Measurements from ENCODE around the gene CCNYL1. TPM values are rescaled to one million over a fixed set of nuclear protein-coding genes. Genes with fewer than 3 reads are reported as not detected.

Gene CCNYL1
- total RNA-seq, 1 experiment from 2014 or later, result 21.8 TPM

DNA sequence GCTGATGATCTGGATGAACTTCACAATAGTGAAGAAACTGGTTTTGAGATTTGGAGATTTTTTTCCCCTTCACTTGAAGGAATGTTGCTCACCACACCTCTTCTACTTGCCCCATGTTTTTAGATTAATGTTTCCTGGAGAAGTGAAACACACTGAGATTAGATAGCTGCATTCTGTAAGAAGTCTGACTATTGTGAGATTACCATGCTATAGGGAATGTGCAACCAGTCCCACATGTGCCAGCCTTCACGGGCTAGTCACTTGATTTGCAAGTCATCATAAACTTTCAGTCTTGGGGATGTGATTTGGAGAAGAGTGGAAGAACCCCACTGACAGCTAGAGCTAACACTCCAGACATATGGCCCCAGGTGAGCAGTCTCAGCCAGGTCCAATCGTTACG lies 7.4 kb upstream of the CCNYL1 start:
- H3K4me2 ChIP-seq, result no peak overlapping the region
- CTCF ChIA-PET, result interaction anchor here (1.2 kb wide), 1 partner anchor 12 kb away, joined by 3 read pairs; no protein-coding TSS in a partner anchor
- intact Hi-C loops (cut with micrococcal nuclease; ENCODE audit: unreplicated experiment), result no loop called here

DNA sequence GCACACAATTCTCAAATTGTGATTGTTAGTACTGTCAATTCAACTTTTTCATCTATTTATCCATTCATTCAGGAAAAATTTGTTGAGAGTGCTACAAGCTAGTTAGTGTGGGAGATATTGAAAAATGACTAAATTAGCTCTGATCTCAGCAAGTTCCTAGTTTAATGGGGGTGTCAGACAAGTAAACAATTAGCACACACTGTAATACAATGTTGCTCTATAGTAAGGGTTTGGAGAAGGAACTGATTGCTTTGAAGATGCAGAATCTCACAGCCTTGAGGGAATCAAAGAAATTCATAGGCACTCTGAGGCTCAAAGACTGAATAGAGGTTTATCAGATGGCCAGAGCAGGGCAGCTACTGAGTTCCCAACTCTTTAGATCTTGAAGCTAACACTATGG lies 6.8 kb upstream of the CCNYL1 start:
- DNase-seq, result no peak
- Histone ChIP-seq H3K27me3 (ENCODE audit: insufficient read depth, low read depth) (no peaks in the 10 kb centered on the region), H3K79me2 (ENCODE audit: low read depth) (no peaks in the 10 kb centered on the region), H3F3A (ENCODE audit: insufficient read depth, low read depth) (peaks cover 16% of the 10 kb centered on the region; the same call in 1 of the 2 replicates), H3K27ac (no peak overlapping the region), H3K4me2 (no peak overlapping the region), H4K20me1 (ENCODE audit: insufficient read depth) (no peaks in the 10 kb centered on the region), H2AFZ (no peak overlapping the region), H3K4me3 (no peak overlapping the region), H3K4me1 (replicated peaks; ENCODE audit: insufficient read depth) (peaks cover 34% of the 10 kb centered on the region), H3K9me2 (ENCODE audit: insufficient read depth) (no peaks in the 10 kb centered on the region), H3K36me3 (ENCODE audit: low read depth) (no peaks in the 10 kb centered on the region), H3K9me3 (ENCODE audit: insufficient read depth, low read depth) (no peaks in the 10 kb centered on the region)
- BruUV-seq (replicated peaks), result no TSS peak
- CTCF ChIA-PET, result interaction anchor here (0.6 to 1.2 kb wide), 2 partner anchors 12 to 1037 kb away, joined by 3 to 7 read pairs; no protein-coding TSS in a partner anchor
- POLR2A ChIA-PET (ENCODE audit: unreplicated experiment), result no interaction called here
- TF ChIP-seq, protein P1, sequence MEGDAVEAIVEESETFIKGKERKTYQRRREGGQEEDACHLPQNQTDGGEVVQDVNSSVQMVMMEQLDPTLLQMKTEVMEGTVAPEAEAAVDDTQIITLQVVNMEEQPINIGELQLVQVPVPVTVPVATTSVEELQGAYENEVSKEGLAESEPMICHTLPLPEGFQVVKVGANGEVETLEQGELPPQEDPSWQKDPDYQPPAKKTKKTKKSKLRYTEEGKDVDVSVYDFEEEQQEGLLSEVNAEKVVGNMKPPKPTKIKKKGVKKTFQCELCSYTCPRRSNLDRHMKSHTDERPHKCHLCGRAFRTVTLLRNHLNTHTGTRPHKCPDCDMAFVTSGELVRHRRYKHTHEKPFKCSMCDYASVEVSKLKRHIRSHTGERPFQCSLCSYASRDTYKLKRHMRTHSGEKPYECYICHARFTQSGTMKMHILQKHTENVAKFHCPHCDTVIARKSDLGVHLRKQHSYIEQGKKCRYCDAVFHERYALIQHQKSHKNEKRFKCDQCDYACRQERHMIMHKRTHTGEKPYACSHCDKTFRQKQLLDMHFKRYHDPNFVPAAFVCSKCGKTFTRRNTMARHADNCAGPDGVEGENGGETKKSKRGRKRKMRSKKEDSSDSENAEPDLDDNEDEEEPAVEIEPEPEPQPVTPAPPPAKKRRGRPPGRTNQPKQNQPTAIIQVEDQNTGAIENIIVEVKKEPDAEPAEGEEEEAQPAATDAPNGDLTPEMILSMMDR (conservative IDR thresholded peaks at IDR 0.05), result no peak
- TF ChIP-seq EZH2 (IDR thresholded peaks at IDR 0.05; ENCODE audit: low read depth), result no peak
- intact Hi-C loops (cut with micrococcal nuclease; ENCODE audit: unreplicated experiment), result no loop called here

More for the DNA sequence above, 7.4 kb upstream of the CCNYL1 start:
- Histone ChIP-seq H3K9me3 (ENCODE audit: insufficient read depth, low read depth) (no peaks in the 10 kb centered on the region), H3K4me1 (replicated peaks; ENCODE audit: insufficient read depth) (peaks cover 28% of the 10 kb centered on the region), H3K27ac (0 out of 2 replicates have a peak overlapping the region, but pooled peaks have one; percentile 16), H3K9me2 (ENCODE audit: insufficient read depth) (no peaks in the 10 kb centered on the region), H3K4me3 (no peak overlapping the region), H3F3A (ENCODE audit: insufficient read depth, low read depth) (peaks cover 10% of the 10 kb centered on the region; the same call in 1 of the 2 replicates), H2AFZ (no peak overlapping the region), H3K79me2 (ENCODE audit: low read depth) (no peaks in the 10 kb centered on the region), H4K20me1 (ENCODE audit: insufficient read depth) (no peaks in the 10 kb centered on the region), H3K27me3 (ENCODE audit: insufficient read depth, low read depth) (no peaks in the 10 kb centered on the region), H3K36me3 (ENCODE audit: low read depth) (no peaks in the 10 kb centered on the region)
- TF ChIP-seq, protein P1 (conservative IDR thresholded peaks at IDR 0.05), result no peak
- no peak for TF ChIP-seq EZH2 (IDR thresholded peaks at IDR 0.05; ENCODE audit: low read depth)
- no TSS peak for BruUV-seq (replicated peaks)
- DNase-seq, result peak in 1 of 2 experiments; percentile 68
- POLR2A ChIA-PET (ENCODE audit: unreplicated experiment), result no interaction called here

DNA sequence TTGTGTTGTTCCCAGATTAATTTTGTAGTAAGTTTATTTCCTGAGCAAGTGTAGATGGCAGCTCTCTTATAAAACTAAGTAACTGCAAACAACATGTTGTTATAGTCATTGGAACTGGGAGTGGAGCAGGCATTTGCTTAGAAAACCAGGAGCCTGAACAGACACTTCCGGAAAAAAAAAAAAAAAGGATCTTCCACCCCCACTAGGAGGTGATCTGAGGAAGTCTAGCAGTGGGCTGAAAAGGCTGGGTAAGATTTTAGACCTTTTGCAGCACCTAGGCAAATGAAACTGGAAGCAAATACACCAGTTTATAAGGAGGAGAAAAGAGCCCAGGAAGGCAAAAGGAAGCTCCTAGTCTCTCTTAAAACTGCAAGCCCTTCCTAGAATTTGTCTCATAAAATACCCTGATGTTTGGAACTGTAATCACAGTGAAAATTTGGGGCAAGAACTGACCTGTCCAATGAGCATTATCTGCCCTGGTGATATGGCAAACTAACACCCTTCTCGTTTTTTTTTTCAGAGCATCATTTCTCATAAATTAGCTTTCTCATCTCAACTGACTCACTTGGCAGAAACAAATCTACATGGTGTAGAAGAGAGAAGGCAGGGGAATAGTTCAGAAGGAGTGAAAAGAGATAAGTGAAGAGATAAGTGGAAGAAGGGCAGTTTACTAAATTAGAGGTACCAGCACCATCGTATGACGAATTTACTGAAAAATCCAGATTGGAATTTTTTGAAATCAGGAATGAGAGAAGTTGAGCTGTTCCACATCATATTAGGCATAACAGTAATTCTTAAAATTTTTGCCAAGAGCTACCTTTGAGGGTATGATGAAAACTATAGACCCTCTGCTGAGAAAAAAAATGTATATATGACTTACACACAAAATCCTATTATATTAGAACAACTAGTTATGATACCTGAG lies 4.2 kb upstream of the CCNYL1 start:
- no peaks in the 10 kb centered on the region for H3K9me2 ChIP-seq (ENCODE audit: insufficient read depth)
- H2AFZ ChIP-seq, result no peak overlapping the region
- H3K9me3 ChIP-seq (ENCODE audit: insufficient read depth, low read depth), result no peaks in the 10 kb centered on the region
- no peaks in the 10 kb centered on the region for H3K27me3 ChIP-seq (ENCODE audit: insufficient read depth, low read depth)
- intact Hi-C loops (cut with micrococcal nuclease; ENCODE audit: unreplicated experiment), result no loop called here
- peaks cover 3% of the 10 kb centered on the region for H3K79me2 ChIP-seq (ENCODE audit: low read depth)
- peaks cover 36% of the 10 kb centered on the region for H3F3A ChIP-seq (ENCODE audit: insufficient read depth, low read depth)
- H3K36me3 ChIP-seq (ENCODE audit: low read depth), result no peaks in the 10 kb centered on the region
- H4K20me1 ChIP-seq (ENCODE audit: insufficient read depth), result no peaks in the 10 kb centered on the region
- ChIA-PET POLR2A (ENCODE audit: unreplicated experiment) (no interaction called here), CTCF (interaction anchor here (0.7 kb wide), 1 partner anchor 906 kb away, joined by 3 read pairs; no protein-coding TSS in a partner anchor)
- H3K4me3 ChIP-seq, result no peak overlapping the region
- no peak overlapping the region for H3K4me2 ChIP-seq
- DNase-seq, result no peak
- no TSS peak for BruUV-seq (replicated peaks)
- peaks cover 38% of the 10 kb centered on the region for H3K4me1 ChIP-seq (replicated peaks; ENCODE audit: insufficient read depth)
- no peak overlapping the region for H3K27ac ChIP-seq
- TF ChIP-seq, protein P1 (conservative IDR thresholded peaks at IDR 0.05), result no peak
- no peak for TF ChIP-seq EZH2 (IDR thresholded peaks at IDR 0.05; ENCODE audit: low read depth)

All from PC-9 (cell line).